Kidney epithelial cell (primary cell): ENCODE results near the gene MAPKAP1. TPM values are rescaled to one million over a fixed set of nuclear protein-coding genes. Genes with fewer than 3 reads are reported as not detected.
A peak's percentile ranks its signal among the peaks of the same experiment; 100 is the strongest.

Experiments used
- DNase-seq: peaks from one replicate; pipeline ENCODE4 v3.0.0-alpha.2; 2010; ENCODE audit warnings: low read depth
- H3K27me3 ChIP-seq: 2 replicates; pipeline ENCODE4 v1.6.0; 2011; ENCODE audit warnings: low read length; ENCODE audit not compliant: control insufficient read depth, insufficient read depth
- H3K36me3 ChIP-seq: 2 replicates; pipeline ENCODE4 v1.5.1; 2011; ENCODE audit warnings: low read length; ENCODE audit not compliant: control insufficient read depth, insufficient read depth
- H3K4me3 ChIP-seq: 2 replicates; pipeline ENCODE4 v1.5.1; 2011; ENCODE audit warnings: low read depth, mild to moderate bottlenecking, control low read depth, low read length
- total RNA-seq: library from RNA; depleted of rRNA; stranded (reverse); fragments of >200 nt; gene quantifications from 2 replicates; pipeline ENCODE4 v1.2.3, GENCODE V29; 2015
- TF ChIP-seq, protein P1 (sequence below): IDR thresholded peaks from 2 replicates; pipeline ENCODE4 v1.5.1; 2011; ENCODE audit warnings: mild to moderate bottlenecking, moderate library complexity, low read length, control low read depth, inconsistent platforms; ENCODE audit not compliant: insufficient read depth, poor library complexity, severe bottlenecking

MAPKAP1 gene
- total RNA-seq, 1 donor from 2014 or later, result 101 TPM

DNA sequence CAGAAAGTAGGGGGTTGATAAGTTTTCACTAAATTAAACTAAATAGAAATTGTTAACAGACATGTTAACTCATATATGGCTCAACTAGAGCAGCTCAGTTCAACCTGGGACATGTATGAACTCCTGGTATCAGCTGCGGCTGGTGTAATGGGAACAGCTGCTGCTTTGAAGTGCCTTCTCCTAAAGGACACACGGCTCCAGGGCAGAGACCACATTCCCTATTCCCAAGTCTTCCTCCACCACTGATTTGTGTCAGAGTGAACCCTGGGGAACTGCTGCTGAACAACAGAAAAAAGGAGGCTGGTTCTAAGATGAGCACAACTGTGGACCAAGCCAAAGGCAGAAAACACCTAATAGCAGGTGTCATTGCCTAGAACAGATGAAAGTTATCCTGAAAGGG is 71.1 kb downstream of the MAPKAP1 start:
- H3K4me3 ChIP-seq, result no peak overlapping the region
- H3K36me3 ChIP-seq, result no peaks in the 10 kb centered on the region
- no peak for DNase-seq
- TF ChIP-seq, protein P1, sequence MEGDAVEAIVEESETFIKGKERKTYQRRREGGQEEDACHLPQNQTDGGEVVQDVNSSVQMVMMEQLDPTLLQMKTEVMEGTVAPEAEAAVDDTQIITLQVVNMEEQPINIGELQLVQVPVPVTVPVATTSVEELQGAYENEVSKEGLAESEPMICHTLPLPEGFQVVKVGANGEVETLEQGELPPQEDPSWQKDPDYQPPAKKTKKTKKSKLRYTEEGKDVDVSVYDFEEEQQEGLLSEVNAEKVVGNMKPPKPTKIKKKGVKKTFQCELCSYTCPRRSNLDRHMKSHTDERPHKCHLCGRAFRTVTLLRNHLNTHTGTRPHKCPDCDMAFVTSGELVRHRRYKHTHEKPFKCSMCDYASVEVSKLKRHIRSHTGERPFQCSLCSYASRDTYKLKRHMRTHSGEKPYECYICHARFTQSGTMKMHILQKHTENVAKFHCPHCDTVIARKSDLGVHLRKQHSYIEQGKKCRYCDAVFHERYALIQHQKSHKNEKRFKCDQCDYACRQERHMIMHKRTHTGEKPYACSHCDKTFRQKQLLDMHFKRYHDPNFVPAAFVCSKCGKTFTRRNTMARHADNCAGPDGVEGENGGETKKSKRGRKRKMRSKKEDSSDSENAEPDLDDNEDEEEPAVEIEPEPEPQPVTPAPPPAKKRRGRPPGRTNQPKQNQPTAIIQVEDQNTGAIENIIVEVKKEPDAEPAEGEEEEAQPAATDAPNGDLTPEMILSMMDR, result no peak
- H3K27me3 ChIP-seq, result no peaks in the 10 kb centered on the region

DNA sequence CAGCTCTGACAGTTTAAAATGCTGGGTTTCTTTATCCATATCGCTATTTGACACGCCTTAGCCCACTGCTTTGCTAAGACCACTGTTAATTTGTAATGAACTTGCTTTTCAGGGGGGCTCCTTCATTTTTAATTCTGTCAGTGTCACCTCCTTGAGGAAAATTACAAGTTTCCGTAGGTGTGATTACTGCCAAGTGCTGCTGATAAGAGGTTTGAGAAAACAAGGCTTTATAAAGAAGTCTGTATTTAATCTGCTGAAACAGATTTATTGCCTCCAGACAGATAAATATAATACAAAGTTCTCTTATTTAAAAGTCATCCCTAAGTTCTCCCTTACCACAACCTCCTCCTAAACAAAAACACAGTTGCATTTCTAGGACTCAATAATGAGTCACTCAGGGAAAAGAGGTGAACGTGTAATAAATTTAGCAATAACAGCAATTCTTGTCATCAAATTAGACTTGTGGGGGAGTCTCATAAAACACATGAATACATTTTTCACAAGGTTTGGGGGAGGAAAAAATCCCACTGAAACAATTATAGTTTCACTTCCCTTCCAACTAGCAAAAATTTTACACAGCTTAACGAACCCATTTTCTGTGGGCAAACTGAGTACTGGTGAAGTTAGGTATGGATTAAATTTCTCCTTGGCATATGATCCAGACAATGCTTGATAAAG is 72.8 kb downstream of the MAPKAP1 start:
- TF ChIP-seq, protein P1, result no peak
- Histone ChIP-seq H3K27me3 (no peaks in the 10 kb centered on the region), H3K36me3 (no peaks in the 10 kb centered on the region), H3K4me3 (no peak overlapping the region)
- DNase-seq, result no peak

DNA sequence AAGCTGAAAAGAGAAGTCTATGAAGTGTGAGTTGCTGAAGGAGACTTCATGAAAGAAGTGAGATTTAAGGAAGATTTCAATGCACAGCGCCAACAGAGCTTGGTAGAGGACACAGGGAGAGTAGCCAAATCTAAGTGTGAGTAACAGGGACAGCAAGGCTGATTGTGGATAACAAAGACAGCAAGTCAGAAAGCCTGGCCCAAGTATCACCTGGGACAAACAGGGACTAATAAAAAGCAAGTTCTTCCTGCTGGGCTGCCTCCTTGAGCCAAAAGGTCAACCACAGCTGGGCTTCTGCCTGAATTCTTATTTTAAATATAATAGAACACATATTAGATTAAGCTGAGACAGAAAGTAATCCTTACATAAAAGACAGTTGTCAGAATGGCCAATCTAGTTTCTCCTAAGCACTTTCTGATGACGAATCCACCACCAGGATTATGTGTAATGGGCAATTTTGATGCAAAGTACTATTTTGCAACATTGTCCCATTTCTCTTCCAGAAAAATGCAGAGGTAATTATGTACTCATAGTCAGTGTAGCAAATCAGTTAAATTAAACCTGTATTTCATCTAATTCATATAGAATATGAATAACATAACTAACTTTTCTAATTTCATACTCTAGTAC is 73.8 kb downstream of the MAPKAP1 start:
- Histone ChIP-seq H3K36me3 (no peaks in the 10 kb centered on the region), H3K4me3 (no peak overlapping the region), H3K27me3 (no peaks in the 10 kb centered on the region)
- TF ChIP-seq, protein P1, result no peak
- DNase-seq, result no peak

DNA sequence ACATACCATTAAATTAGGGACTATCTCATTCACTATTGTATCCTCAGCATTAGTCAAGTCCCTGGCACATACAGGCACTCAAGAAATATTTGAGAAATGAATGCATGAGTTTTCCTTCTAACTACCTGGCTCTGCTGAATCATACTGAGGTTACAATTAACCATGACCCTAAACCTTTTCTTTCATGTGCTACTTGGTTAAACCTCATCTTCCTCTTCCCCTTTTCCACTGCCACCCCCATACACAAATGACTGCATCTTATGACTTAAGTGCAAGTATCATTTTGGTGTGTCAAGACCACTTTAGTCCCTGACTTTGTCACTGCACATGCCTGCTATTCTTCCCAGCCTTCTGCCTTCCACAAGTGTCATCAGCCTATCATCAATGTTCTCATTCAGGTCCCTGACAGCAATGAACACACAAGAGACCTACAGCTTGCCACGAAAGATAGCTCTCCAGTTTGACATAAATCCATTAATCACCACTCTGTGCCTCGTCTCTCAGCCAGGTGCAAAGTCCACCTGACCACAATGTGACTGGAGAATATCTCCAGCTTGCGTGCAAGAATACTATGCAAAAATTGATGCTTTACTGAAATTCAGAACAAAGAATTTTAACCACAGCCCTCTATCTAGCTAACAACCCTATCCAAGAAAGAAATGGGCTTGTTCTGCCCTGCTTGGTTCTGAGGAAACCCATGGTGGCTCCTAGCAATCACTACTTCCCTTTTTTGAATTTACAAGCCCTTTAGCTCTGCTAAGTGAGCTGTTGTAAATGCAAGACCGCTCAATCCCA is 74.5 kb downstream of the MAPKAP1 start:
- Histone ChIP-seq H3K27me3 (no peaks in the 10 kb centered on the region), H3K36me3 (no peaks in the 10 kb centered on the region)

DNA sequence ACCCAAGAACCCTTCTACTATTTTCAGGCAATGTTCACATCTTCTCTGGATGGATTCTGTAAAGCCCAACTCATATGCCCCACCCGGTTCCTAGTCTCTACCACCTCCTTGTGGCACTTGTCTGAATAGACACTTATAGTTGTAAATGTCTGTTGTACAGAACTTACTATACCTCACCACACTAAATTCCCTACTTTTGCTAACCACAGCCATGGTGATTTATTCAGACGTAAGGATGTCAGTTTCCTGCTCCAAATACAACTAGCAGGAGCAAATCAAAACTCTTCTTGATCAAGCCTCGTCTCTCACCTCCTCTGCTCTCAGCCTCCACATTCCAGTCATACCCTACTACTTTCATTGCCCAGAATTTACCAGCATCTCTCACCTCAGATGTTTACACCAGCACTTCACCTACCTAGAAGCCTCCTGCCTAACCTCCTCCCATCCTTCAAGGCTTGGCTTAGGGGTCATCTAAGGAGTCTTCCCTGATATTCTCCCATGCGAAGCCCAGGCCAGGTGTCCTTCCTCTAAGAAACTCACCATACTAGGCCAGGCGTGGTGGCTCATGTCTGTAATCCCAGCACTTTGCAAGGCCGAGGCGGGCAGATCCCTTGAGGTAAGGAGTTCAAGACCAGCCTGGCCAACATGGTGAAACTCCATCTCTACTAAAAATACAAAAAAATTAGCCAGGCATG is 75.5 kb downstream of the MAPKAP1 start:
- Histone ChIP-seq H3K36me3 (no peaks in the 10 kb centered on the region), H3K4me3 (no peak overlapping the region), H3K27me3 (no peaks in the 10 kb centered on the region)
- TF ChIP-seq, protein P1, result peak; percentile 32
- no peak for DNase-seq

More for the DNA sequence above, 74.5 kb downstream of the MAPKAP1 start:
- DNase-seq, result peak; percentile 16
- TF ChIP-seq, protein P1, result no peak
- no peak overlapping the region for H3K4me3 ChIP-seq
